Neural cell (in vitro differentiated cells): ENCODE data around the gene PRSS33.

ENCODE experiments used
- EZH2 ChIP-seq: fragments of 200-600, 300-800 bp; shearing (Covaris generic), sonication (generic); IDR thresholded peaks from 2 replicates; pipeline ENCODE4 v1.6.1; 2014; ENCODE audit warnings: antibody characterized with exemption, low read length, borderline replicate concordance, mild to moderate bottlenecking; ENCODE audit not compliant: insufficient read depth, poor library complexity, severe bottlenecking
- POLR2AphosphoS5 ChIP-seq: IDR thresholded peaks from 2 replicates; pipeline ENCODE4 v1.6.1; 2012
- TAF1 ChIP-seq: IDR thresholded peaks from 2 replicates; pipeline ENCODE4 v1.6.1; 2012; ENCODE audit warnings: low read depth
- TF ChIP-seq, protein P1 (sequence below): fragments of 450-650 bp; IDR thresholded peaks from 2 replicates; pipeline ENCODE4 v1.5.1; 2014; ENCODE audit warnings: antibody characterized with exemption, mild to moderate bottlenecking, moderate library complexity; ENCODE audit not compliant: poor library complexity, severe bottlenecking

- TF ChIP-seq, protein P1, sequence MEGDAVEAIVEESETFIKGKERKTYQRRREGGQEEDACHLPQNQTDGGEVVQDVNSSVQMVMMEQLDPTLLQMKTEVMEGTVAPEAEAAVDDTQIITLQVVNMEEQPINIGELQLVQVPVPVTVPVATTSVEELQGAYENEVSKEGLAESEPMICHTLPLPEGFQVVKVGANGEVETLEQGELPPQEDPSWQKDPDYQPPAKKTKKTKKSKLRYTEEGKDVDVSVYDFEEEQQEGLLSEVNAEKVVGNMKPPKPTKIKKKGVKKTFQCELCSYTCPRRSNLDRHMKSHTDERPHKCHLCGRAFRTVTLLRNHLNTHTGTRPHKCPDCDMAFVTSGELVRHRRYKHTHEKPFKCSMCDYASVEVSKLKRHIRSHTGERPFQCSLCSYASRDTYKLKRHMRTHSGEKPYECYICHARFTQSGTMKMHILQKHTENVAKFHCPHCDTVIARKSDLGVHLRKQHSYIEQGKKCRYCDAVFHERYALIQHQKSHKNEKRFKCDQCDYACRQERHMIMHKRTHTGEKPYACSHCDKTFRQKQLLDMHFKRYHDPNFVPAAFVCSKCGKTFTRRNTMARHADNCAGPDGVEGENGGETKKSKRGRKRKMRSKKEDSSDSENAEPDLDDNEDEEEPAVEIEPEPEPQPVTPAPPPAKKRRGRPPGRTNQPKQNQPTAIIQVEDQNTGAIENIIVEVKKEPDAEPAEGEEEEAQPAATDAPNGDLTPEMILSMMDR, result no peak
- TF ChIP-seq POLR2AphosphoS5 (no peak), EZH2 (no peak), TAF1 (no peak)
These were observed 16.3 kb upstream of the PRSS33 start for GRCh38 chr16:2803545-2804195.
